ENCODE data around the gene SCNN1A.
"Not testable (repeated sequence)": the region's sequence is repeated elsewhere in the genome, so short reads cannot be mapped to it uniquely, and the experiment has no call there.

The SCNN1A gene

DNA sequence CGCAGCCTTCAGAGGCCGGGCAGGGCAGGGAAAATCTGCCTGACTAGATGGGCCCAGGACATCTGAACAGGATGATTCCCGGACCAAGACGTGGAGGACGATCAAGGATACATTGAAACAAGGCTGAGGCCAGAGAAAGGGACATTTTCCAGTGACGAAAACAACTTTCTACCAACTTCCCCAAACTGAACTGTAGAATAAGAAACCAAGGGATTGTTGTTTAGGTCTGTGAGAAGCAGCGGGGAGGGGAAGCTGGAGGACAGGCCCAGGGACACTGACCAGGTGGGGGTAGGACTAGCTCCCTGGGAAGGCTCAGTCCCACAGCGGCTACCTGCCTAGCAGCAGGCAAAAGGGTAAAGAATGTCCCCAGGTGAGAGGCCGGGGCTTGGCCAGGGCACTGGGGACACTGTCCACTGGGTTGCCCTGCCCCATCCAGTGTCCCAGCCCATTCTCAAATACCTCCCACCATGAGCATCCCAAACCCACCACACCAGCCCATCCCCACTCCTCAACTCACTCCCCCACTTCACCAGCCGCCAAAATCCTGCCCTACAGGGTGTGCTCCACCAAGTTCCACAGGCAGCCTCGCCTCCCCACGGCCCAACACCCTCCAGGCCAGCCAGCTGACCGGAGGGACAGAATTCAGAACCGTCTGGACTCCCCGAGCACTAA is 34.5 kb downstream of the SCNN1A start:
- peak overlapping the region; percentile 79 for H3K4me3 ChIP-seq (ENCODE audit: low read length)
- no peak for TF ChIP-seq ZNF274 (IDR thresholded peaks at IDR 0.05; ENCODE audit: low read depth, low read length)

GRCh38 chr12:6340032-6340638 is 35.2 kb downstream of the SCNN1A start:
- TF ChIP-seq ZNF274 (IDR thresholded peaks at IDR 0.05; ENCODE audit: low read depth, low read length), result no peak
- H3K4me3 ChIP-seq (ENCODE audit: low read length), result peak overlapping the region; percentile 79; the same call in 1 of the 2 replicates

GRCh38 chr12:6338955-6339354 is 36.4 kb downstream of the SCNN1A start:
- no peak overlapping the region; the same call in 1 of the 2 replicates for H3K4me3 ChIP-seq (ENCODE audit: low read length)
- TF ChIP-seq ZNF274 (IDR thresholded peaks at IDR 0.05; ENCODE audit: low read depth, low read length), result no peak

DNA sequence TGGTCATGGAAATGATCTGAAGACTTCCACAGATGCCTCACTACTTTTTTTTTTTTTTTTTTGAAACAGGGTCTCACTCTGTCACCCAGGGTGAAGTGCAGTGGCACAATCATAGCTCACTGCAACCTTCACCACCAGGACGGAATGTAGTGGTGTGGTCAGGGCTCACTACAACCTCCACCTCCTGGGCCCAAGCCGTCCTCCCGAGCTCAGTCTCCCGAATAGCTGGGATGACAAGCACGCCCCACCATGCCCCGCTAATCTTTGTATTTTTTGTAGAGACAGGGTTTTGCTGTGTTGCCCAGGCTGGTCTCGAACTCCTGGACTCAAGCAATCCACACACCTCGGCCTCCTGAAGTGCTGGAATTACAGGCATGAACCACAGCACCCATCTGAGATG is 36.8 kb downstream of the SCNN1A start:
- H3K4me3 ChIP-seq (ENCODE audit: low read length), result not testable (repeated sequence)

DNA sequence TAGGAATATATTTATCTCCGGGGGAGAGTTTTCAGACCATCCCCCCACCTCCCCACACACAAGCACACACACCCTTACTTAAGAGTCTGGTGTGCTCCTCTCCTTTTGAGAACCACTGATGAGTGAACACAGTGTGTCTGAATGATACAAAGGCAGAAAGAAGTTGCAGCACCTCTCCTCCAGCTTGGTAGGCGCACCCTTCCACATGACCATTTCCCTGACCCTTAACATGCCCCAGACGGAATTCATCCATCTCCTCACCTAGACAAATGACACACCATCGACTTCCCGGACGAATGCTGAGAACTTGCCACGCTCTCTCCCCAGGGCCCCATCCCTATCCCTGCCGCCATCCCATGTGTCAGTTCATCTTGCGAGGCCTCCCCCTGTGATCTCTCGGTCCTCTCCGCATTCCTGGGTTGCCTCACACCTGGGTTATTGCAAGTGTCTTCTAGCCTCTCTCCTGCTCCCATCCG is 37.4 kb downstream of the SCNN1A start:
- no peak overlapping the region; the same call in 1 of the 2 replicates for H3K4me3 ChIP-seq (ENCODE audit: low read length)
- no peak for TF ChIP-seq ZNF274 (IDR thresholded peaks at IDR 0.05; ENCODE audit: low read depth, low read length)

DNA sequence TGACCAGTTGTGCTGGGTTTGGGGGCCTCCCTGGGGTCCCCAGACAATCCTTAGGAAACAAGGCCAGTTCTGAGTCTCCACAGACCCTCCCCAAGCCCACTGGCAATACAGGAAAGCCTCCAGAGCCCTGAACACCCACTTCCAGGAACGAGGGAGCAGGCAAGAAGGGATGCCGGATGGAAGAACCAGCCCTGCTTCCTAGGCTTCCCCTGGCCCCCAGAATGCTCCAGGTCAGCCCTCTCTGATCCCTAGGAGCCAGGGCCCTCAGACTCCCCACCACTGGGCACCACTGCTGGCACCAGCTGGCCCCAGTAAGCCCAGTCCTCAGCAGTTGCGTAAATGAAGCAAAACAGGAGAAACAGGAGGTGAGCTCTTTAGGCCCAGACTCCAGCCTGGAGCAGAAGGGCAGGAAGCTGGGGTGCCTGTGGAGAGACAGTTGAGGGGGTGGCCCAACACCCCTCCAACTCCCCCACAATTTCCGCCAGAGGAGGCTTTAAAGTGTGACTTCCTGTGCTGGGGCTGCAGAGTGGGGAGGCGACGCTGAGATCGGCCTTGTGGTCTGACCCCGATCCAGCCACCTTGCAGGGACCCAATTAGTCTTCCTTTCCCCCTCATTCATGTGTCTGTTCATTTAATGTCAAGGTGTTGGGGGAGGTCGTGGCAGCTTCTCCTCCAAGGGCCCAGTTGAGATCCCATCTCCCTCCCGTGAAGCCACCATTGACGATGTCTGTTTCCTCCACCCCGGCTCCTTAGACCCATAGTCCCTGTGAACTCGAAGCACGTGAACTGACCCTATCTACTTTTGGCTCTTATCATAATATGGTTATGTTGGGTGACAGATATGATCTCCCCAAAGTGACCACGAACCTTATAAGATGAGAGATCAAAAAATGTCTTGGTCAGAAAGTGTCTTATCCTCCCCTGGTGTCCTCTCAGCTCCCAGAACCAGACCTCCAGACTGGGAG is 38.2 kb downstream of the SCNN1A start:
- H3K4me3 ChIP-seq (ENCODE audit: low read length), result peak overlapping the region; percentile 12; the same call in 1 of the 2 replicates
- no peak for TF ChIP-seq ZNF274 (IDR thresholded peaks at IDR 0.05; ENCODE audit: low read depth, low read length)

- peak overlapping the region; percentile 12; the same call in 1 of the 2 replicates for H3K4me3 ChIP-seq (ENCODE audit: low read length)
- no peak for TF ChIP-seq ZNF274 (IDR thresholded peaks at IDR 0.05; ENCODE audit: low read depth, low read length)
Measured at GRCh38 chr12:6336079-6336888, 39.1 kb downstream of the SCNN1A start.

GRCh38 chr12:6335451-6336078 is 39.8 kb downstream of the SCNN1A start:
- peak overlapping the region; percentile 2; the same call in 1 of the 2 replicates for H3K4me3 ChIP-seq (ENCODE audit: low read length)
- TF ChIP-seq ZNF274 (IDR thresholded peaks at IDR 0.05; ENCODE audit: low read depth, low read length), result no peak

GRCh38 chr12:6334940-6335450 is 40.4 kb downstream of the SCNN1A start:
- no peak for TF ChIP-seq ZNF274 (IDR thresholded peaks at IDR 0.05; ENCODE audit: low read depth, low read length)
- no peak overlapping the region for H3K4me3 ChIP-seq (ENCODE audit: low read length)

DNA sequence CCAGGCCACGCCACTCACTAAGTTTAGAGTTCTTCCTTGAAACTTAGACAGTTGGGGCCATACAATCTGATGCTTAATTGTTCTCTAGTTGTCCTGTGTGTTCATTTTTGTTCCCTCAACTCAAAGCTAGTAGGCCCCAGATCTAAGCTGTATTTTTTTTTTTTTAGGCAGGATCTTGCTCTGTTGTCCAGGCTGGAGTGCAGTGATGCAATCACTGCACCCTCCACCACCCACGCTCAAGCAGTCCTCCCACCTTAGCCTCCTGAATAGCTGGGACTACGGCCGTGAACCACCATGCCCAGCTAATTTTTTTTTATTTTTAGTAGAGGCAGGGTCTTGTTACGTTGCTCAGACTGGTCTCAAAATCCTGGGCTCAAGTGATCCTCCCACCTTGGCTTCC is 41.0 kb downstream of the SCNN1A start:
- no peak for TF ChIP-seq ZNF274 (IDR thresholded peaks at IDR 0.05; ENCODE audit: low read depth, low read length)
- H3K4me3 ChIP-seq (ENCODE audit: low read length), result no peak overlapping the region

GRCh38 chr12:6333566-6333965 is 41.8 kb downstream of the SCNN1A start:
- H3K4me3 ChIP-seq (ENCODE audit: low read length), result no peak overlapping the region

GRCh38 chr12:6333029-6333428 is 42.3 kb downstream of the SCNN1A start:
- H3K4me3 ChIP-seq (ENCODE audit: low read length), result no peak overlapping the region

More at GRCh38 chr12:6333566-6333965, 41.8 kb downstream of the SCNN1A start:
- no peak for TF ChIP-seq ZNF274 (IDR thresholded peaks at IDR 0.05; ENCODE audit: low read depth, low read length)

DNA sequence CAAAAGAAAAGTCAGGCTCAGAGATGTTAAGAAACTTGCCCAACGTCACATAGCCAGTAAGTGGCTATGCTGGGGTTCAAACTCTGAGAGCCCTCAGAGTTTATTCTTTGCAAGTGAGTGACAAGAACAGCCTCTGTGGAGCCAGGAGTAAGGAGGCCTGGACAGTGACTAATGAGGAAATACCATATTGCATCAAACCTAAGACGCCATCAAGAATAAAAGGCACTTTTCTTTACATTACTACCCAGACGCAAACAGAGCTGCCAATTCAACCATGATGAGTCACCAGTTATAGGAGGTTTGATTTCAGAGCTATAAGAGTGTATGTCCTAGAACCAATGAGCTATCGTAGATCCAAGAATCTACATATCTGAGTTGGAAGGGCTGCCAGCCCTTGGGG is 42.9 kb downstream of the SCNN1A start:
- TF ChIP-seq ZNF274 (IDR thresholded peaks at IDR 0.05; ENCODE audit: low read depth, low read length), result no peak
- H3K4me3 ChIP-seq (ENCODE audit: low read length), result no peak overlapping the region

More at GRCh38 chr12:6333029-6333428, 42.3 kb downstream of the SCNN1A start:
- TF ChIP-seq ZNF274 (IDR thresholded peaks at IDR 0.05; ENCODE audit: low read depth, low read length), result no peak

Measured in GM08714 (cell line).